Panc1 (cell line): ENCODE results near the gene ABLIM2. TPM values are rescaled to one million over a fixed set of nuclear protein-coding genes. Genes with fewer than 3 reads are reported as not detected.

Experiments
- ATAC-seq: fragments of 200-7000 bp; cut with Tn5 transposase; 2 replicates; pipeline ENCODE4 v1.9.1; 2020; ENCODE audit warnings: mild to moderate bottlenecking, moderate library complexity
- BruUV-seq: library from RNA; stranded (reverse); fragments of 400-500 nt; replicated peaks from 2 replicates; lab custom pipeline; 2021; lab: Mats Ljungman, UMichigan
- CTCF ChIA-PET: fragments of 300-600 bp; sonication (Branson Sonifier 250); formaldehyde crosslinking; loops from one replicate; lab custom pipeline; 2022; ENCODE audit warnings: antibody characterized with exemption; lab: Charles Lee
- POLR2A ChIA-PET: fragments of 300-600 bp; sonication (Branson Sonifier 250); formaldehyde crosslinking; loops from one replicate; lab custom pipeline; 2022; ENCODE audit warnings: antibody characterized with exemption; lab: Charles Lee
- DNase-seq: peaks from one replicate; pipeline ENCODE4 v3.0.0-alpha.2; 2010; ENCODE audit warnings: low read depth, low spot score
- H3K27ac ChIP-seq: 2 replicates; pipeline ENCODE4 v1.5.1; 2011; ENCODE audit warnings: mild to moderate bottlenecking, low read length, inconsistent platforms
- H3K27me3 ChIP-seq: fragments of 200-500 bp; sonication (Bioruptor generic); 2 replicates; pipeline ENCODE4 v1.6.0; 2014; ENCODE audit warnings: low read length, inconsistent platforms; ENCODE audit not compliant: control insufficient read depth, insufficient read depth
- H3K36me3 ChIP-seq: fragments of 200-500 bp; sonication (Bioruptor generic); 2 replicates; pipeline ENCODE4 v1.5.1; 2014; ENCODE audit warnings: inconsistent platforms, mild to moderate bottlenecking, low read length, moderate library complexity; ENCODE audit not compliant: control insufficient read depth, insufficient read depth
- H3K4me1 ChIP-seq: 2 replicates; pipeline ENCODE4 v1.5.1; 2011; ENCODE audit warnings: inconsistent platforms, mild to moderate bottlenecking, low read length, moderate library complexity; ENCODE audit not compliant: control insufficient read depth, insufficient read depth
- H3K4me3 ChIP-seq, 2 experiments: 2 replicates each; pipeline ENCODE4 v1.5.1; 2011 to 2012; ENCODE audit warnings: low read depth in 2 of 2, low read length in 2 of 2, mild to moderate bottlenecking in 2 of 2, inconsistent platforms in 1 of 2, moderate library complexity in 1 of 2
- H3K9me3 ChIP-seq: fragments of 200-500 bp; sonication (Bioruptor generic); 2 replicates; pipeline ENCODE4 v1.5.1; 2014; ENCODE audit warnings: low read depth, mild to moderate bottlenecking, inconsistent platforms, low read length, moderate library complexity; ENCODE audit not compliant: control insufficient read depth, insufficient read depth
- CTCF ChIP-seq: fragments of 450-650 bp; IDR thresholded peaks from 2 replicates; pipeline ENCODE4 v1.5.1; 2017; ENCODE audit warnings: mild to moderate bottlenecking
- POLR2AphosphoS5 ChIP-seq: IDR thresholded peaks from 2 replicates; pipeline ENCODE4 v1.6.1; 2012; ENCODE audit warnings: mild to moderate bottlenecking, low read depth, low read length, moderate library complexity
- SIN3A ChIP-seq: IDR thresholded peaks from 2 replicates; pipeline ENCODE4 v1.6.1; 2012; ENCODE audit warnings: low read depth, mild to moderate bottlenecking, low read length, moderate library complexity, borderline replicate concordance; ENCODE audit not compliant: insufficient read depth
- TCF7L2 ChIP-seq: IDR thresholded peaks from 2 replicates; pipeline ENCODE4 v1.6.1; 2011; ENCODE audit warnings: mild to moderate bottlenecking, low read depth, low read length, inconsistent platforms
- in situ Hi-C: cut with HindIII; loops from 2 replicates; pipeline ENCODE4 v1.10.0; 2016; ENCODE audit warnings: low sequenced_read_pairs, low pct_unique_long_range_greater_than_20kb
- intact Hi-C: fragments of 100-400 bp; cut with micrococcal nuclease; formaldehyde crosslinking; loops from one replicate; pipeline ENCODE4 v1.10.0; 2022; ENCODE audit not compliant: unreplicated experiment
- total RNA-seq: library from RNA; stranded (reverse); gene quantifications from one replicate; pipeline ENCODE4 v1.2.1, GENCODE V29; 2021; ENCODE audit not compliant: unreplicated experiment
- TF ChIP-seq, protein P1 (sequence below), 2 experiments: IDR thresholded peaks; 2 replicates each; pipeline ENCODE4 v1.6.1; 2011 to 2012; ENCODE audit warnings: low read depth in 2 of 2, control low read depth in 1 of 2, low read length in 1 of 2, mild to moderate bottlenecking in 1 of 2, moderate library complexity in 1 of 2; ENCODE audit not compliant: insufficient read depth in 1 of 2

ABLIM2 gene
- total RNA-seq, 1 experiment from 2014 or later: 0.64 TPM

DNA sequence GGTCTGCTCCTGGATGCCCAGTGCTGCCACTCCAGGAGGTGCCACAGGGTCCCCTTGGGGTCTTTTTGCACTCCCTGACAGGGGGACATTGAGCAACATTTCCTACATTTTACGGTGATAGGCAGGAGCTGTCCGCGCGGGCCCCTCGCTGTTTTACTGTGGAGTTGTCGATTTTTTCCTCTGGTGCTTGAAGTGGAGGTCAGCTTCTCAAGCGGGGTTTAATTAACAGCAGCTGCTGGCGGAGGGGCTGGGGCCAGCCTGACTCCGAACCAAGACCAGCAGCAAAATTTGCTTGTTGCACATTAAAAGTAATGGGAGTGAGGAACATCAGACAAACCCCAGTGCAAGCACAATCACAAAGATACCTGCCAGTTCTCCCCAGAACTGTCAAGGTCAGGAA lies 27.3 kb upstream of the ABLIM2 start:
- in situ Hi-C loops: no loop called here
- no peak overlapping the region for H3K27ac ChIP-seq

GRCh38 chr4:8185295-8185694 lies 26.7 kb upstream of the ABLIM2 start:
- H3K4me3 ChIP-seq: no peak overlapping the region
- ATAC-seq (no peak), DNase-seq (no peak)
- CTCF ChIA-PET: no interaction called here
- H3K4me1 ChIP-seq: peaks cover 8% of the 10 kb centered on the region
- intact Hi-C loops: no loop called here
- H3K9me3 ChIP-seq: no peaks in the 10 kb centered on the region
- no peaks in the 10 kb centered on the region for H3K36me3 ChIP-seq
- BruUV-seq: no TSS peak
- H3K27me3 ChIP-seq: no peaks in the 10 kb centered on the region
- no peak overlapping the region for H3K27ac ChIP-seq
- POLR2A ChIA-PET: no interaction called here
- in situ Hi-C loops: no loop called here
- TF ChIP-seq, protein P1, sequence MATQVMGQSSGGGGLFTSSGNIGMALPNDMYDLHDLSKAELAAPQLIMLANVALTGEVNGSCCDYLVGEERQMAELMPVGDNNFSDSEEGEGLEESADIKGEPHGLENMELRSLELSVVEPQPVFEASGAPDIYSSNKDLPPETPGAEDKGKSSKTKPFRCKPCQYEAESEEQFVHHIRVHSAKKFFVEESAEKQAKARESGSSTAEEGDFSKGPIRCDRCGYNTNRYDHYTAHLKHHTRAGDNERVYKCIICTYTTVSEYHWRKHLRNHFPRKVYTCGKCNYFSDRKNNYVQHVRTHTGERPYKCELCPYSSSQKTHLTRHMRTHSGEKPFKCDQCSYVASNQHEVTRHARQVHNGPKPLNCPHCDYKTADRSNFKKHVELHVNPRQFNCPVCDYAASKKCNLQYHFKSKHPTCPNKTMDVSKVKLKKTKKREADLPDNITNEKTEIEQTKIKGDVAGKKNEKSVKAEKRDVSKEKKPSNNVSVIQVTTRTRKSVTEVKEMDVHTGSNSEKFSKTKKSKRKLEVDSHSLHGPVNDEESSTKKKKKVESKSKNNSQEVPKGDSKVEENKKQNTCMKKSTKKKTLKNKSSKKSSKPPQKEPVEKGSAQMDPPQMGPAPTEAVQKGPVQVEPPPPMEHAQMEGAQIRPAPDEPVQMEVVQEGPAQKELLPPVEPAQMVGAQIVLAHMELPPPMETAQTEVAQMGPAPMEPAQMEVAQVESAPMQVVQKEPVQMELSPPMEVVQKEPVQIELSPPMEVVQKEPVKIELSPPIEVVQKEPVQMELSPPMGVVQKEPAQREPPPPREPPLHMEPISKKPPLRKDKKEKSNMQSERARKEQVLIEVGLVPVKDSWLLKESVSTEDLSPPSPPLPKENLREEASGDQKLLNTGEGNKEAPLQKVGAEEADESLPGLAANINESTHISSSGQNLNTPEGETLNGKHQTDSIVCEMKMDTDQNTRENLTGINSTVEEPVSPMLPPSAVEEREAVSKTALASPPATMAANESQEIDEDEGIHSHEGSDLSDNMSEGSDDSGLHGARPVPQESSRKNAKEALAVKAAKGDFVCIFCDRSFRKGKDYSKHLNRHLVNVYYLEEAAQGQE (IDR thresholded peaks at IDR 0.05; ENCODE audit: insufficient read depth in 1 of 2, low read depth in 2 of 2, low read length in 1 of 2): no peak
- TF ChIP-seq SIN3A (no peak), CTCF (no peak)

More for the DNA sequence above, 27.3 kb upstream of the ABLIM2 start:
- ChIA-PET POLR2A (no interaction called here), CTCF (no interaction called here)
- Histone ChIP-seq H3K4me3 (no peak overlapping the region), H3K9me3 (no peaks in the 10 kb centered on the region), H3K36me3 (no peaks in the 10 kb centered on the region), H3K27me3 (no peaks in the 10 kb centered on the region), H3K4me1 (peaks cover 8% of the 10 kb centered on the region)
- DNase-seq: no peak
- BruUV-seq: no TSS peak
- ATAC-seq: no peak
- intact Hi-C loops: no loop called here
- TF ChIP-seq SIN3A (no peak), TCF7L2 (no peak), CTCF (no peak), POLR2AphosphoS5 (no peak)
- TF ChIP-seq, protein P1 (IDR thresholded peaks at IDR 0.05; ENCODE audit: insufficient read depth in 1 of 2, low read depth in 2 of 2, low read length in 1 of 2): no peak
